ENCODE measurements around the gene GTPBP10. TPM values are rescaled to one million over a fixed set of nuclear protein-coding genes. Genes with fewer than 3 reads are reported as not detected.
"Not testable (repeated sequence)": the region's sequence is repeated elsewhere in the genome, so short reads cannot be mapped to it uniquely, and the experiment has no call there.

GTPBP10 gene, protein sequence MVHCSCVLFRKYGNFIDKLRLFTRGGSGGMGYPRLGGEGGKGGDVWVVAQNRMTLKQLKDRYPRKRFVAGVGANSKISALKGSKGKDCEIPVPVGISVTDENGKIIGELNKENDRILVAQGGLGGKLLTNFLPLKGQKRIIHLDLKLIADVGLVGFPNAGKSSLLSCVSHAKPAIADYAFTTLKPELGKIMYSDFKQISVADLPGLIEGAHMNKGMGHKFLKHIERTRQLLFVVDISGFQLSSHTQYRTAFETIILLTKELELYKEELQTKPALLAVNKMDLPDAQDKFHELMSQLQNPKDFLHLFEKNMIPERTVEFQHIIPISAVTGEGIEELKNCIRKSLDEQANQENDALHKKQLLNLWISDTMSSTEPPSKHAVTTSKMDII
- 9.3 and 30.8 TPM in 2 replicates for total RNA-seq (2014; rRNA removed; shearing (Covaris generic); ENCODE audit: low replicate concordance)

DNA sequence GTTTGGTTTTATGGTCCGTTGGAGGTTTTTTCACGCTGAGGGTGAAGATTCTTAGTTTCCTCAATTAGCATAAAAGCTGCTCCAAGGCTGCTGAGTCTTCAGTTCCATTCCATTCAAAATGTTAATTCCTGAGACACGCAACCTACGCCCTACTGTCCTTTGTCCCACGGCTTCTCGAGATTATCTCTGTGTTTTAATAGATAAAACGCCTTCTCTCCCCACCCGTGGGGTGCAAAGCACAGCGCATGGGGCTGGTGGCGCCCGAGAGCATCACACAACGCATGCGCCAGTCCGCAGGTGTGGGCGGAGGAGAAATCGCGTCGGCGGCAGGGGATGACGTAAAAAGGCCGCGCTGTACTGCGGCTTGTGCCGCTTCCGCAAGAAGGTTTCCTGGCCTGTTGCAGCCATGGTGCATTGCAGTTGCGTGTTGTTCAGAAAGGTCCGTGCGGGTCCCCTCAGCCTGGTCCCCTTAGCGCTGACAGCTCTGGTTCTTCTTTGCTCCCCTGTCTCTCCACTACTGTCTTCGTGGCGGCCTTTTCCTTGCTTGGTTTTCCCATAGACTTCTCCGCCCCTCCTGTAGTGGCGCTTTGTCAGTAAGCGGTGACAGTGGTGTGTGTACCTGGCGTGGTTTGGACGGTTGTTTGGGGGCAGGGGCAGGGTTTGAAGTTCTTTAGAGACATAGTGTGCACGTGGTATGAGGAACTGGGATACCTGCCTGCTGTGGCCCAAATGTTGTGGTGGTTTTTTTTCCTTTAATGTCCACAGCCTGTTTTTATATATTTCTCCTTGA, at the start of gene GTPBP10:
Gene GTPBP10, plus strand, starts transcription at position 381 of the 790 bp plus-strand sequence. Its CDS starts 26 bp downstream, at position 407.
- in situ Hi-C loops (cut with HindIII; ENCODE audit: low pct_unique_long_range_greater_than_20kb, low sequenced_read_pairs): no loop called here
- DNase-seq (ENCODE audit: low read depth): peak; percentile 90

- DNase-seq (ENCODE audit: low read depth): peak; percentile 21
- in situ Hi-C loops (cut with HindIII; ENCODE audit: low pct_unique_long_range_greater_than_20kb, low sequenced_read_pairs): no loop called here
Measured at GRCh38 chr7:90298145-90299038, 48.1 kb upstream of the GTPBP10 start.

DNA sequence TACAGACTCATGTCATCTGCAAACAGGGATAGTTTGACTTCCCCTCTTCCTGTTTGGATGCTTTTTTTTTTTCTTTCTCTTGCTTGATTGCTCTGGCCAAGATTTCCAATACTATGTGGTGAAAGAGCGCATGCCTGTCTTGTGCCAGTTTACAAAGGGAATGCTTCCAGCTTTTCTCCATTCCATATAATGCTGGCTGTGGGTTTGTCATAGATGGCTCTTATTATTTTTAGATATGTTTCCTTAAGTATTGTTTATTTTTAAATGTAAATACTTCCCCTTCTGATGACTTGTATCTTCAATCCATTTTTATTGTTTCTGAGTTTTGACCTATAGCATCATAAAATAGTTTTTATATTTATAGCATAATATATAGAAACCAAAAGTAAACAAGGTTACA, 43.3 kb upstream of the GTPBP10 start:
- no peak for DNase-seq (ENCODE audit: low read depth)
- in situ Hi-C loops (cut with HindIII; ENCODE audit: low pct_unique_long_range_greater_than_20kb, low sequenced_read_pairs): no loop called here

DNA sequence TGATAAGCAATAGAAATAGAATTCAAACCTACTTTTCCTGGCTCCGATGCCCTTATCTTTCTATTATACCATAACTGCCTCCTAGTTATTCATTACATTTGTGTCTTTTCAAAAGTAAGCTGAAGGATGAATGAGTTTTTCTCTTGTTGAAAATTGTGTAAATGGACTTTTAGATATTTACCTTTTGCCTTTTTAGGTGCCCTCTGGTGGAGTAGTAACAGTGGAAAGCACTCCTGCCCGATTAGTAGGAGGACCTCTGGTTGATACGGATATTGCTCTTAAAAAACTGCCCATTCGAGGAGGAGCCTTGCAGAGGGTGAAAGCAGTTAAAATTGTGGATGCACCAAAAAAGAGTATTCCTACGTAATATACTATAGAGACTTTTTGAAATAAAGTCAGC, 36.6 kb upstream of the GTPBP10 start:
- in situ Hi-C loops (cut with HindIII; ENCODE audit: low pct_unique_long_range_greater_than_20kb, low sequenced_read_pairs): no loop called here
- no peak for DNase-seq (ENCODE audit: low read depth)

DNA sequence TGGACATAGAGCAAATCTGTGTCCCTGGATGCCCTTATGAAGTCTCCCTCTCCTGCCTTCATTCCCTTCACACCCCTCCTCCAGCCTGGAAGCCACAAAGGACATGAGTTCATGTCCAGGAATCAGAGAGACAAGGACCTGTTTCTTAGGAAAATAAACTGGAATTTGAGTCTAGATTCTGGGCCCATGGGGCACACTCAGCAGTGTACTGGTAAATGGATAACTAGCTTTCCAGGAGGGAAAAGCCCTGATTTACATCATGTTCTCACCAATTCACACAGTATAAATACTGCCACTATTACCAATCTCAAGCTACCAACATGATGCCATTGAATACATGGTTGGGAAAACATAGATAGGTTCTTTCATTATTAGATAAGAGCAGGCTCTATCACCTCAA, 35.3 kb upstream of the GTPBP10 start:
- in situ Hi-C loops (cut with HindIII; ENCODE audit: low pct_unique_long_range_greater_than_20kb, low sequenced_read_pairs): no loop called here
- peak; percentile 6 for DNase-seq (ENCODE audit: low read depth)

- in situ Hi-C loops (cut with HindIII; ENCODE audit: low pct_unique_long_range_greater_than_20kb, low sequenced_read_pairs): no loop called here
- DNase-seq (ENCODE audit: low read depth): no peak
Measured at GRCh38 chr7:90312745-90313144, 33.8 kb upstream of the GTPBP10 start.

DNA sequence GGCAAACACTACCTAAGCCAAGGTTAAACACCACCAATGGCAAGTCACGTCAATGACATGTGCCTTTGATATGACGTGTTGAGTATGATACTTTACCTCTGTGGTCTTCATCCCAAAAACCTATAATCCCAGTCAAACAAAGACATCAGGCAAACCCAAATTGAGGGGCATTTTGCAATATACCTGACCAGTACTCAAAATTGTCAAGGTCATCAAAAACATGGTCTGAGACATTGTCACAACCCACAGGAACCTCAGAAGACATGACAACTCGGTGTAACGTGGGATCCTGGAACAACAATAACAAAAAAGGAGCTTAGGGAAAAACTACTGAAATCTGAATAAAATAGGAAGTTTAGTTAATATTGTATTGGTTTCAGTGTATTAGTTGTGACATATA, 32.6 kb upstream of the GTPBP10 start:
- DNase-seq (ENCODE audit: low read depth): no peak
- in situ Hi-C loops (cut with HindIII; ENCODE audit: low pct_unique_long_range_greater_than_20kb, low sequenced_read_pairs): no loop called here

- in situ Hi-C loops (cut with HindIII; ENCODE audit: low pct_unique_long_range_greater_than_20kb, low sequenced_read_pairs): no loop called here
- DNase-seq (ENCODE audit: low read depth): no peak
Measured at GRCh38 chr7:90320014-90320413, 26.5 kb upstream of the GTPBP10 start.

DNA sequence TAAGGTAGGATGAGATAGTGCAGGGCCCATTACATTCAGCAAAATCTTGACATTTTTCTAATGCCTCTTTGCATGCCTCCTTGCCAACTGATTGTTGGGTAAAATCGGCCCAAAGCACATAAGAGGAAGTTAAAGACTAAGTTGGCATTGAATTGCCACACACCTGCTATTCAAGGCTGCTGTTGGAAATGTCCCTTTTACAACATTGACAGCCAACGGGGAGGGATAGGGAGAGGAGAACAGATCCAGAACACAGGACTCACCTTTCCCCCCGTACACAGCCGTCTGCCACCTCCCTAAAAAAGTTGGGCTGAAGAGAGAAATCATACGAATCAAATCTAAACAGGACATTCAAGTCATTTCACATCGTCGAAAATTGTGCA, 26.1 kb upstream of the GTPBP10 start:
- in situ Hi-C loops (cut with HindIII; ENCODE audit: low pct_unique_long_range_greater_than_20kb, low sequenced_read_pairs): no loop called here
- DNase-seq (ENCODE audit: low read depth): no peak

GRCh38 chr7:90320801-90321494, 25.6 kb upstream of the GTPBP10 start, which contains the start of gene FAM237B:
Gene FAM237B (minus strand): TSS chr7:90321304. CDS start chr7:90319748, 1,556 bp downstream.
- in situ Hi-C loops (cut with HindIII; ENCODE audit: low pct_unique_long_range_greater_than_20kb, low sequenced_read_pairs): no loop called here

DNA sequence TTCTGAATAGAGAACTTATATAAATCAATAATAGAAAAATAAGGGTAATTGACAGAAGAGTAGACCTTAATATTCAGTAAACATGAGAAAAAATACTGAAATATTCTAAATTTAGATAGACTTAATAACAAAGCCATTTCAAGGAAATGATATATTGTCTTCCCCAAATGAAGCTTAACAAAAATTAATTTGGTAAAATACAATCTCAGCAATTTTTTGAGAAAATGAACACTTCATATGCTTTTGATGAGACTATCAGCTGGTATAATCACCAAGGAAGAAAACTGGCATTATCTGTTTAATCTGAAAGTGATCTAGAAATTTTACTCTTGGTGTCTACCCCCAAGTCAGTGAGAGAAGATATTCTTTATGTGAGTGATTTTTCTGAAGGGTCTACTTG, 23.7 kb upstream of the GTPBP10 start:
- in situ Hi-C loops (cut with HindIII; ENCODE audit: low pct_unique_long_range_greater_than_20kb, low sequenced_read_pairs): no loop called here
- DNase-seq (ENCODE audit: low read depth): no peak

More at GRCh38 chr7:90320801-90321494, 25.6 kb upstream of the GTPBP10 start, which contains the start of gene FAM237B:
- no peak for DNase-seq (ENCODE audit: low read depth)

DNA sequence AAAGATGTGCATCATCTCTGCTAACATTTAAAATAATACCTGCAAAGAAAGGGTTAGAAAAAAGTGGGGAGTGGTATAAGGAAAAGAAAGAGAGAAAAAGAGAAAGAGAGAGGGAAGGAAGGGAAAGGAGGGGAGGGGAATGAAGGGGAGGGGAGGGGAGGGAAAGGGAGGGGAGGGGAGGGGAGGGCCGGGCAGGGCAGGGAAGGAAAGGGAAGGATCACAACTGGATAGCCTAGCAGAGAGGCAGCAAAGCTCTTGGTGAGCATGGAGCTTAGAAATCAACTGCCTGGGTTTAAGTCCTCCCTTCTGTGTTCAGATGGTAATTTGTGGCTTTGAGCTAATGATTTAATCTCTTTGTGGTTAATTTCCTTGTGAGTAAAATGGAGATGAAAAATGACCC, 20.0 kb upstream of the GTPBP10 start:
- DNase-seq (ENCODE audit: low read depth): no peak
- in situ Hi-C loops (cut with HindIII; ENCODE audit: low pct_unique_long_range_greater_than_20kb, low sequenced_read_pairs): no loop called here

- no peak for DNase-seq (ENCODE audit: low read depth)
- in situ Hi-C loops (cut with HindIII; ENCODE audit: low pct_unique_long_range_greater_than_20kb, low sequenced_read_pairs): no loop called here
Measured at GRCh38 chr7:90334193-90334843, 12.2 kb upstream of the GTPBP10 start.

- in situ Hi-C loops (cut with HindIII; ENCODE audit: low pct_unique_long_range_greater_than_20kb, low sequenced_read_pairs); DNase-seq (ENCODE audit: low read depth): not testable (repeated sequence)
Measured at GRCh38 chr7:90334926-90335325, 11.6 kb upstream of the GTPBP10 start.

- in situ Hi-C loops (cut with HindIII; ENCODE audit: low pct_unique_long_range_greater_than_20kb, low sequenced_read_pairs): no loop called here
- peak; percentile 43 for DNase-seq (ENCODE audit: low read depth)
Measured at GRCh38 chr7:90337106-90337505, 9.4 kb upstream of the GTPBP10 start.

- no peak for DNase-seq (ENCODE audit: low read depth)
- in situ Hi-C loops (cut with HindIII; ENCODE audit: low pct_unique_long_range_greater_than_20kb, low sequenced_read_pairs): no loop called here
Measured at GRCh38 chr7:90345016-90345415, 1.5 kb upstream of the GTPBP10 start.

- in situ Hi-C loops (cut with HindIII; ENCODE audit: low pct_unique_long_range_greater_than_20kb, low sequenced_read_pairs): no loop called here
- DNase-seq (ENCODE audit: low read depth): no peak
Measured at GRCh38 chr7:90345595-90346335, 751 bp upstream of the GTPBP10 start.

Measured in Caki2 (cell line).